Neural progenitor cell (in vitro differentiated cells): ENCODE results near the gene INPP4A.

ENCODE experiments used
- EZH2 ChIP-seq: fragments of 200-600 bp; sonication (generic); IDR thresholded peaks from 2 replicates; pipeline ENCODE4 v1.6.1; 2017; ENCODE audit warnings: antibody characterized with exemption, mild to moderate bottlenecking, moderate library complexity
- EZH2phosphoT487 ChIP-seq: fragments of 200-600 bp; sonication (generic); IDR thresholded peaks from 2 replicates; pipeline ENCODE4 v1.6.1; 2017; ENCODE audit warnings: antibody characterized with exemption
- TF ChIP-seq, protein P1 (sequence below): fragments of 200-600 bp; sonication (generic); IDR thresholded peaks from 2 replicates; pipeline ENCODE4 v1.5.1; 2017; ENCODE audit warnings: antibody characterized with exemption, mild to moderate bottlenecking

DNA sequence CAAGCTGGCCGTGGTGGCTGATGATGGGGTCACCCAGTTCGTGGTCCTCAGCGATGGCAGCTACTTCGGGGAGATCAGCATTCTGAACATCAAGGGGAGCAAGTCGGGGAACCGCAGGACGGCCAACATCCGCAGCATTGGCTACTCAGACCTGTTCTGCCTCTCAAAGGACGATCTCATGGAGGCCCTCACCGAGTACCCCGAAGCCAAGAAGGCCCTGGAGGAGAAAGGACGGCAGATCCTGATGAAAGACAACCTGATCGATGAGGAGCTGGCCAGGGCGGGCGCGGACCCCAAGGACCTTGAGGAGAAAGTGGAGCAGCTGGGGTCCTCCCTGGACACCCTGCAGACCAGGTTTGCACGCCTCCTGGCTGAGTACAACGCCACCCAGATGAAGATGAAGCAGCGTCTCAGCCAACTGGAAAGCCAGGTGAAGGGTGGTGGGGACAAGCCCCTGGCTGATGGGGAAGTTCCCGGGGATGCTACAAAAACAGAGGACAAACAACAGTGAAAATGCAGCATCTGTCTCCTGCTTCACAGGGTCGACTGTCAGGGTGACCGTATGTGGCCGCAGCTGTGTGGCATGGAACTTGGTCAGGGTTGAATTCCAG, 47.8 kb upstream of the INPP4A start:
- TF ChIP-seq, protein P1, sequence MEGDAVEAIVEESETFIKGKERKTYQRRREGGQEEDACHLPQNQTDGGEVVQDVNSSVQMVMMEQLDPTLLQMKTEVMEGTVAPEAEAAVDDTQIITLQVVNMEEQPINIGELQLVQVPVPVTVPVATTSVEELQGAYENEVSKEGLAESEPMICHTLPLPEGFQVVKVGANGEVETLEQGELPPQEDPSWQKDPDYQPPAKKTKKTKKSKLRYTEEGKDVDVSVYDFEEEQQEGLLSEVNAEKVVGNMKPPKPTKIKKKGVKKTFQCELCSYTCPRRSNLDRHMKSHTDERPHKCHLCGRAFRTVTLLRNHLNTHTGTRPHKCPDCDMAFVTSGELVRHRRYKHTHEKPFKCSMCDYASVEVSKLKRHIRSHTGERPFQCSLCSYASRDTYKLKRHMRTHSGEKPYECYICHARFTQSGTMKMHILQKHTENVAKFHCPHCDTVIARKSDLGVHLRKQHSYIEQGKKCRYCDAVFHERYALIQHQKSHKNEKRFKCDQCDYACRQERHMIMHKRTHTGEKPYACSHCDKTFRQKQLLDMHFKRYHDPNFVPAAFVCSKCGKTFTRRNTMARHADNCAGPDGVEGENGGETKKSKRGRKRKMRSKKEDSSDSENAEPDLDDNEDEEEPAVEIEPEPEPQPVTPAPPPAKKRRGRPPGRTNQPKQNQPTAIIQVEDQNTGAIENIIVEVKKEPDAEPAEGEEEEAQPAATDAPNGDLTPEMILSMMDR: no peak
- TF ChIP-seq EZH2phosphoT487: no peak
- TF ChIP-seq EZH2: no peak
